NCI-H2107 (cell line): ENCODE data around the gene OR5D13.

Experiments
- DNase-seq: peaks from one replicate; lab custom pipeline; 2025; lab: John Stamatoyannopoulos, UW

OR5D13 gene, protein sequence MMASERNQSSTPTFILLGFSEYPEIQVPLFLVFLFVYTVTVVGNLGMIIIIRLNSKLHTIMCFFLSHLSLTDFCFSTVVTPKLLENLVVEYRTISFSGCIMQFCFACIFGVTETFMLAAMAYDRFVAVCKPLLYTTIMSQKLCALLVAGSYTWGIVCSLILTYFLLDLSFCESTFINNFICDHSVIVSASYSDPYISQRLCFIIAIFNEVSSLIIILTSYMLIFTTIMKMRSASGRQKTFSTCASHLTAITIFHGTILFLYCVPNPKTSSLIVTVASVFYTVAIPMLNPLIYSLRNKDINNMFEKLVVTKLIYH

DNA sequence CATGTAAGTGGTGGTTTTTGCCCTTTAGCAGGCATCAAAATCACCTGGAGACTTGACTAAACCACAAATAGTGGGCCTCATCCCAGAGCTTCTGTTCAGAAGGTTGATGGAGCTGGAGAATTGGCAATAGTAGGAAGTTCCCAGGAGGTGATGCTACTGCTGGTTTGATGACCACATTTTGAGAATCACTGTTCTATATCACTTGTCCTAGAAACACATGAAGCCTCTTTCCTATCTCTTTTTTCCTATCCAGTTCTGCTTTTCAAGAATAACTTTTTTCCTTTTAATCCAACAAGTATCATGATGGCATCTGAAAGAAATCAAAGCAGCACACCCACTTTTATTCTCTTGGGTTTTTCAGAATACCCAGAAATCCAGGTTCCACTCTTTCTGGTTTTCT is at the start of gene OR5D13:
Gene OR5D13, plus strand, starts transcription at position 301 of the 400 bp plus-strand sequence. Its CDS starts 0 bp downstream, at position 301.
- no peak for DNase-seq

DNA sequence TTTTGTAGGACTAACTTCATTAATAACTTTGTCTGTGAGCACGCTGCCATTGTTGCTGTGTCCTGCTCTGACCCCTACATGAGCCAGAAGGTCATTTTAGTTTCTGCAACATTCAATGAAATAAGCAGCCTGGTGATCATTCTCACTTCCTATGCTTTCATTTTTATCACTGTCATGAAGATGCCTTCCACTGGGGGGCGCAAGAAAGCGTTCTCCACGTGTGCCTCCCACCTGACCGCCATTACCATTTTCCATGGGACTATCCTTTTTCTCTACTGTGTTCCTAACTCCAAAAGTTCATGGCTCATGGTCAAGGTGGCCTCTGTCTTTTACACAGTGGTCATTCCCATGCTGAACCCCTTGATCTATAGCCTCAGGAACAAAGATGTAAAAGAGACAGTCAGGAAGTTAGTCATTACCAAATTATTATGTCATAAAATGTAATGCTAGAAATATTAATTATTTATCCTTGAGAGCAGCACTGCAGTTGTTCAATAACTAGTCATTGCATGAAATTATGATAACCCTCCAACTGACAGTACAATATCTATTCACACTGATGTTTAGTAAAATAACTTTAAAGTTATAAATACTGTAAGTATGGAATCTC is 46.4 kb upstream of the OR5D13 start:
- DNase-seq: no peak

DNA sequence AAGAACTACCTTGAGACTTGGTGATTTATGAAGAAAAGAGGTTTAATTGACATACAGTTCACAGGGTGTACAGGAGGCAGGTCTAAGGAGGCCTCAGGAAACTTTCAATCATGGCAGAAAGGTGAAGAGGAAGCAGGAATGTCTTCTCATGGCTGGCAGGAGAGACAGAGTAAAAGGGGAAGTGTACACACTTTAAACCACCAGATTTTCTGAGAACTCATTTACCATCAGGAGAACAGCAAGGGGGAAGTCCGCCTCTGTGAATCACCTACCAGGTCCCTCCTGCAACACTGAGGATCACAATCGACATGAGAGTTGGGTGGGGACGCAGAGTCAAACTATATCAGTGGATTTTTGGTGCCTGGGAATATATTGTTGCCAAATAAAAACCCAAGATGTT is 40.3 kb upstream of the OR5D13 start:
- DNase-seq: no peak

DNA sequence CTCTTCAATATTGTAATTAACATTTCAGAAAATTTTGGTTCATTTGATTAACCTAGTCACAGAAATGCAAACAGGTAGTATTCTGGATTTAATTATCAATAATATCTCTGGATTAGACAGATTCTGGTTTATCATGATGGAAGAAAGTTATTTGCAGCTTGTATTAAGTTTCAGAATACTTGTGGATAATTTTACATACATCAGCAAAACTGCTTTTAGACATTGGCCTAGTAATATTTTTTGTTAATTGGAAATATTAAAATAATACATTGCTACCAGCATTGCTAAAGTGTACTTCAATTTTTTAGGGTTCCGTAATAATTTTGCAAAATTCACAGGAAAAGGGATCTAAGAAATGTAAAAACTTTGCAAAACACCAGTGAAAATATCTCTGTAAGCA is 18.4 kb downstream of the OR5D13 start:
- no peak for DNase-seq

DNA sequence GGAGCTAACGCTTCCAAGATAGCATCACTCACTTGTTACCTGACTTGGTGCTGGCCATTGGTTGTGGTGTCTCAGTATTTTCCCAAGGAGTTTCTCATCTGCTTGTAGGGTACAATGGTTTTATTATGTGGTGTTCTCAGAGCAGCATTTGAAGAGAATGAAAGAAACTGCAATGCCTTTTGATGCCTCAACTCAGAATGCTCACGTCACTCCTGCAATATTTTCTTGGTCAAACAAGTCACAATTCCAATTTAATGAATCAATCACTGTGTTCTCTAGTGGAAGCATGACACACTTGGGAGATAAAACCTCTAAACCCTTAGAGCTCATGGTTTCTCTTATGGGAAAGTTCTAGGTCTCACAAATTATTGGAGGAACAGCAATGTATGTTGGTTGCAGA is 20.1 kb downstream of the OR5D13 start:
- DNase-seq: no peak

DNA sequence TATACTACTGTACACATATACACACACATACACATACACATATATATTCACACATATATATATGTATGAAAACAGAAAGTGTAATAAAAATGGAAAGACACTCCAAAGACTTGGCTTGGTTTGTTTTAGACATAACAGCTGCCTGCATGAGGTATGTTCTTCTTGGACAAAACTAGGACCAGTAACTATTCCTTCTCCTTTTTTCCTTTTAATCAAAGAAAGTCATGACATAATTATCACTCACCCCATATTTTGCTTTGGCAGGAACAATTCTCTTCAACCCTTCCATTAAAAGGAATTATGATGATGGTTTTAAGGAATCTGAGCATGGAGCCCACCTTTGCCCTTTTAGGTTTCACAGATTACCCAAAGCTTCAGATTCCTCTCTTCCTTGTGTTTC is 22.0 kb downstream of the OR5D13 start, which contains the start of gene OR5D14:
Gene OR5D14, plus strand, starts transcription at position 301 of the 400 bp plus-strand sequence. Its CDS starts 0 bp downstream, at position 301.
- DNase-seq: no peak

DNA sequence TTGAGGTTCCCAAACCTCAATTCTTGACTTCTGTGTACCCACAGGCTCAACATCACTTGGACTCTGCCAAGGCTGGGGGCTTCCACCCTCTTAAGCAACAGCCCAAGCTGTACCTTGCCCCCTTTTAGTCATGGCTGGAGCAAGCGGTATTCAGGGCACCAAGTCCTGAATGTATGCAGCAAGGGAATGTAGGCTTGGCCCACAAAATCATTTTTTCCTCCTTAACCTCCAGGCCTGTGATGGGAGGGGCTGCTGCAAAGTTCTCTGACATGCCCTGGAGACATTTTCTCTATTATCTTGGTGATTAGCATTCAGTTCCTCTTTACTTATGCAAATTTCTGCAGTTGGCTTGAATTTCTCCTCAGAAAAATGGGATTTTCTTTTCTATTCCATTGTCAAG is 33.0 kb downstream of the OR5D13 start:
- DNase-seq: no peak

DNA sequence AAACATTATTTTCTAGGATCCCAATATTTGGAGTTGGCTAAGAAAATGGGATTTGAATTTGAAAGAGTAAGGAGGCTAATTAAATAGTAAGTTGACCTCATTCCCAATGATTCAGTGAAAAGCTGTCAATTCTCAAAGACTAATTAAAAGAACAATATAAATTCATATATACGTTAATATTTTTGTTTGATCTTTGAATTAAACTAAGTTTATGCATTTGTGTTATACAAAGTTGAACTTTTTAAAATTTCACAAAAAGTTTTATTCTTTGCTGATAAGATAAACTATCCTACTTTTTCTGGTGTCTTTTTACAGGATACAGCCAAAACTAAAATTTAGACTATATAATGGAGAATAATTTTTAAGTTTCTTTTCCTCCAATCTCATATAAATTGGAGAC is 37.8 kb downstream of the OR5D13 start, which contains the start of gene OR5L1:
Gene OR5L1, plus strand, starts transcription at position 301 of the 400 bp plus-strand sequence. CDS start 100 bp downstream, outside the sequence.
- DNase-seq: no peak

DNA sequence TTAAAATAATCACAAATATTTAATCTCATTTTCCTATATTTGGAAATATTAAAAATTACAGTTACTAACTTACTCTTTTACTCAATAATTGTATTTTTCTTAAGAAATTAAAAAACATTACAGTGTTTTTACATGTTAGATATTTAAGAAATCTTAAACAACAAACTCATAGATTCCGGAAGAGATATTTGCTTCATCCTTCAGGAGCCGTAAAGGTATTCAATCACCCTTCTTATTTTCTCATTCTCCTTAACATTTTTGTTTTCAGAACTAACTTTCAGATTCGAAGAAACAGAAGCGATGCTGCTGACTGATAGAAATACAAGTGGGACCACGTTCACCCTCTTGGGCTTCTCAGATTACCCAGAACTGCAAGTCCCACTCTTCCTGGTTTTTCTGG is 46.1 kb downstream of the OR5D13 start, which contains the start of gene OR5D18:
Gene OR5D18, plus strand, starts transcription at position 301 of the 400 bp plus-strand sequence. Its CDS starts 0 bp downstream, at position 301.
- DNase-seq: no peak
